HepG2 (cell line): ENCODE data around the gene GPT2. TPM values are rescaled to one million over a fixed set of nuclear protein-coding genes. Genes with fewer than 3 reads are reported as not detected.

Experiments used
- AHR ChIP-seq: IDR thresholded peaks from 2 replicates; pipeline ENCODE4 v1.6.1; 2018; ENCODE audit warnings: missing genetic modification reagents, missing compliant biosample characterization
- ARNT ChIP-seq: fragments of 450-650 bp; IDR thresholded peaks from 2 replicates; pipeline ENCODE4 v1.6.1; 2017
- ASH2L ChIP-seq: fragments of 300-600, 200-600 bp; sonication (generic); IDR thresholded peaks from 2 replicates; pipeline ENCODE4 v1.7.0; 2017; ENCODE audit warnings: low read depth, mild to moderate bottlenecking, moderate library complexity, mixed read lengths, low read length; ENCODE audit not compliant: insufficient read length
- ATF7 ChIP-seq, 2 experiments: fragments of 450-650 bp in 1 of 2; sonication (generic) in 1 of 2; formaldehyde crosslinking in 1 of 2; IDR thresholded peaks; 2 replicates each; pipeline versions ENCODE4 v1.4.0 to v1.6.1; 2016 to 2020; ENCODE audit warnings: antibody characterized with exemption in 1 of 2, mild to moderate bottlenecking in 1 of 2, missing genetic modification reagents in 1 of 2
- DZIP1 ChIP-seq: sonication (generic); formaldehyde crosslinking; IDR thresholded peaks from 2 replicates; pipeline ENCODE4 v1.5.0; 2020; ENCODE audit warnings: mild to moderate bottlenecking, missing genetic modification reagents
- ERF ChIP-seq: IDR thresholded peaks from 2 replicates; pipeline ENCODE4 v1.6.1; 2018; ENCODE audit warnings: missing biosample characterization, missing genetic modification reagents
- FOXP1 ChIP-seq, 2 experiments: fragments of 450-650 bp in 1 of 2; IDR thresholded peaks; 2 replicates each; pipeline ENCODE4 v1.6.1; 2017 to 2018; ENCODE audit warnings: antibody characterized with exemption in 1 of 2
- HBP1 ChIP-seq: IDR thresholded peaks from 2 replicates; pipeline ENCODE4 v1.6.1; 2016; ENCODE audit warnings: low read depth, control low read depth
- HDAC1 ChIP-seq: sonication (generic); formaldehyde crosslinking; IDR thresholded peaks from 2 replicates; pipeline ENCODE4 v1.5.1; 2020; ENCODE audit warnings: mild to moderate bottlenecking, missing genetic modification reagents
- IKZF1 ChIP-seq: fragments of 450-650 bp; IDR thresholded peaks from 2 replicates; pipeline ENCODE4 v1.7.1; 2016
- NR2F1 ChIP-seq, 2 experiments: fragments of 450-650 bp in 1 of 2; formaldehyde crosslinking in 1 of 2; IDR thresholded peaks; 2 replicates each; pipeline versions ENCODE4 v1.5.0 to v1.6.1; 2016 to 2020; ENCODE audit warnings: mild to moderate bottlenecking in 1 of 2, missing compliant biosample characterization in 1 of 2, missing genetic modification reagents in 1 of 2, moderate library complexity in 1 of 2
- SNAPC2 ChIP-seq: sonication (generic); formaldehyde crosslinking; IDR thresholded peaks from 2 replicates; pipeline ENCODE4 v1.8.1; 2022; ENCODE audit warnings: mild to moderate bottlenecking, missing genetic modification reagents
- SOX5 ChIP-seq: IDR thresholded peaks from 2 replicates; pipeline ENCODE4 v1.6.1; 2016; ENCODE audit warnings: borderline replicate concordance
- TCF7L2 ChIP-seq: IDR thresholded peaks from 2 replicates; pipeline ENCODE4 v1.6.1; 2011; ENCODE audit warnings: mild to moderate bottlenecking, low read depth, low read length, moderate library complexity
- THAP11 ChIP-seq: IDR thresholded peaks from 2 replicates; pipeline ENCODE4 v1.6.1; 2016; ENCODE audit warnings: missing biosample characterization, missing genetic modification reagents
- ZMAT3 ChIP-seq: sonication (generic); formaldehyde crosslinking; conservative IDR thresholded peaks from 2 replicates; pipeline ENCODE4 v1.7.0; 2021; ENCODE audit warnings: missing genetic modification reagents
- ZMYM3 ChIP-seq: sonication (generic); formaldehyde crosslinking; IDR thresholded peaks from 2 replicates; pipeline ENCODE4 v1.5.1; 2020; ENCODE audit warnings: mild to moderate bottlenecking, missing genetic modification reagents
- ZNF24 ChIP-seq: fragments of 450-650 bp; IDR thresholded peaks from 2 replicates; pipeline ENCODE4 v1.6.1; 2017; ENCODE audit warnings: antibody characterized with exemption, mild to moderate bottlenecking
- ZNF441 ChIP-seq: sonication (generic); formaldehyde crosslinking; IDR thresholded peaks from 2 replicates; pipeline ENCODE4 v1.7.0; 2021; ENCODE audit warnings: missing genetic modification reagents, borderline replicate concordance
- ZNF574 ChIP-seq: sonication (generic); formaldehyde crosslinking; IDR thresholded peaks from 2 replicates; pipeline ENCODE4 v1.4.0; 2020; ENCODE audit warnings: missing genetic modification reagents
- ZNF709 ChIP-seq: sonication (generic); formaldehyde crosslinking; IDR thresholded peaks from 2 replicates; pipeline ENCODE4 v1.5.0; 2020; ENCODE audit warnings: mild to moderate bottlenecking, missing genetic modification reagents
- ZNF790 ChIP-seq: sonication (generic); formaldehyde crosslinking; IDR thresholded peaks from 2 replicates; pipeline ENCODE4 v1.8.0; 2022; ENCODE audit warnings: missing genetic modification reagents, mild to moderate bottlenecking, borderline replicate concordance
- polyA plus RNA-seq, 8 experiments: library from polyadenylated mRNA; depleted of rRNA in 3 of 8; stranded (reverse) in 7 of 8; unstranded in 1 of 8; fragments of >200 nt; fragmentation: Illumina TruSeq in 4 of 8; extraction: Trizol in 4 of 8; gene quantifications; 2 replicates each; pipeline versions ENCODE4 v1.2.1 to v1.2.3, GENCODE V29; 2011 to 2016; ENCODE audit warnings: low read depth in 4 of 8, missing spikeins in 1 of 8, mixed read lengths in 1 of 8; ENCODE audit not compliant: insufficient read depth in 1 of 8
- total RNA-seq, 5 experiments: library from RNA; depleted of rRNA; stranded (reverse); fragments of >200 nt; fragmentation: Illumina TruSeq; extraction: Trizol; gene quantifications; 2 replicates each; pipeline ENCODE4 v1.2.3, GENCODE V29; 2016; ENCODE audit warnings: low read depth in 1 of 5

Gene GPT2
- total and polyA plus RNA-seq, 2 of the 13 experiments (the other 11 are each of a cell fraction or from before 2014, with no cell fraction given): 138 to 267 TPM

GRCh38 chr16:46895399-46896313 lies 11.5 kb downstream of the GPT2 start (continued):
- TF ChIP-seq ZNF574 (CRISPR knock-in tag) (peak; percentile 77), DZIP1 (no peak), HBP1 (peak; percentile 85; the same call in 1 of the 2 replicates), NR2F1 (CRISPR knock-in tag; IDR thresholded peaks at IDR 0.05) (peak; percentile 96 to 99), ARNT (no peak), ZNF24 (no peak), ZNF441 (CRISPR knock-in tag) (peak; percentile 78; the same call in 1 of the 2 replicates), TCF7L2 (no peak), ASH2L (peak; percentile 31), SNAPC2 (peak; percentile 59; the same call in 1 of the 2 replicates), IKZF1 (no peak), SOX5 (CRISPR knock-in tag) (peak; percentile 94), ERF (CRISPR knock-in tag) (peak; percentile 84), THAP11 (CRISPR knock-in tag) (peak; percentile 81), ZNF790 (CRISPR knock-in tag) (0 out of 2 replicates have a peak, but pooled peaks have one; percentile 31), ZNF709 (peak; percentile 81; the same call in 1 of the 2 replicates), ATF7 (IDR thresholded peaks at IDR 0.05) (peak; percentile 98), ATF7 (CRISPR knock-in tag; IDR thresholded peaks at IDR 0.05) (peak; percentile 77; the same call in 1 of the 2 replicates), ZMYM3 (peak; percentile 73), FOXP1 (IDR thresholded peaks at IDR 0.05) (peak; percentile 70; the same call in 1 of the 2 replicates), FOXP1 (CRISPR knock-in tag; IDR thresholded peaks at IDR 0.05) (peak; percentile 97), ZMAT3 (CRISPR knock-in tag) (peak; percentile 56; the same call in 1 of the 2 replicates), AHR (no peak), HDAC1 (CRISPR knock-in tag) (peak; percentile 95)
